Measurements from ENCODE around the gene RAB9A.

- no peak for TF ChIP-seq SP1 (IDR thresholded peaks at IDR 0.05)
- no peak for TF ChIP-seq ELF4 (IDR thresholded peaks at IDR 0.05)
- TF ChIP-seq FOXA1 (IDR thresholded peaks at IDR 0.05) = no peak
- TF ChIP-seq CTBP1 (IDR thresholded peaks at IDR 0.05; ENCODE audit: borderline replicate concordance) = no peak
- TF ChIP-seq ARNT (IDR thresholded peaks at IDR 0.05) = no peak
- no peak for TF ChIP-seq SUZ12 (IDR thresholded peaks at IDR 0.05)
- no peak for TF ChIP-seq FOXM1 (IDR thresholded peaks at IDR 0.05; ENCODE audit: borderline replicate concordance)
- no peak for TF ChIP-seq TARDBP (IDR thresholded peaks at IDR 0.05)
- TF ChIP-seq PKNOX1 (IDR thresholded peaks at IDR 0.05) = no peak
- TF ChIP-seq ZNF384 (IDR thresholded peaks at IDR 0.05) = no peak
- no peak for TF ChIP-seq FOXK2 (IDR thresholded peaks at IDR 0.05)
- no peak for TF ChIP-seq NFRKB (IDR thresholded peaks at IDR 0.05)
- TF ChIP-seq BHLHE40 (IDR thresholded peaks at IDR 0.05; ENCODE audit: borderline replicate concordance) = no peak
- TF ChIP-seq L3MBTL2 (conservative IDR thresholded peaks at IDR 0.05) = no peak
These were observed 30.3 kb upstream of the RAB9A start for GRCh38 chrX:13658602-13659001.

All from HEK293T (cell line).